Karpas-422 (cell line): Measurements from ENCODE around the gene ASPSCR1. TPM values are rescaled to one million over a fixed set of nuclear protein-coding genes. Genes with fewer than 3 reads are reported as not detected.

Source experiments
- DNase-seq: peaks from one replicate; pipeline ENCODE4 v3.0.0-alpha.2; 2015
- H2AFZ ChIP-seq: fragments of 200-600 bp; sonication (generic); 2 replicates; pipeline ENCODE4 v1.6.1; 2014; ENCODE audit warnings: antibody characterized with exemption, low read length, mixed read lengths
- H3K27ac ChIP-seq: fragments of 200-600 bp; sonication (generic); 2 replicates; pipeline ENCODE4 v1.5.1; 2014; ENCODE audit warnings: mild to moderate bottlenecking, low read length, moderate library complexity
- H3K27me3 ChIP-seq: fragments of 200-600 bp; sonication (generic); 2 replicates; pipeline ENCODE4 v1.6.1; 2014; ENCODE audit warnings: low read length, mixed read lengths
- H3K36me3 ChIP-seq: fragments of 200-600 bp; sonication (generic); 2 replicates; pipeline ENCODE4 v1.6.1; 2014; ENCODE audit warnings: low read length, mixed read lengths; ENCODE audit not compliant: insufficient read depth
- H3K4me1 ChIP-seq: fragments of 200-600 bp; sonication (generic); 2 replicates; pipeline ENCODE4 v1.6.1; 2014; ENCODE audit warnings: mild to moderate bottlenecking, low read length, mixed read lengths
- H3K4me2 ChIP-seq: fragments of 200-600 bp; sonication (generic); 2 replicates; pipeline ENCODE4 v1.6.1; 2014; ENCODE audit warnings: low read length, low read depth, mild to moderate bottlenecking; ENCODE audit not compliant: poor library complexity, severe bottlenecking
- H3K4me3 ChIP-seq: fragments of 200-600 bp; sonication (generic); 2 replicates; pipeline ENCODE4 v1.5.1; 2014; ENCODE audit warnings: mild to moderate bottlenecking, antibody characterized with exemption, low read length, mixed read lengths
- H3K79me2 ChIP-seq: fragments of 200-600 bp; sonication (generic); 2 replicates; pipeline ENCODE4 v1.6.1; 2014; ENCODE audit warnings: mild to moderate bottlenecking, low read length, mixed read lengths
- H3K9ac ChIP-seq: fragments of 200-600 bp; sonication (generic); 2 replicates; pipeline ENCODE4 v1.6.0; 2014; ENCODE audit warnings: low read length
- H3K9me2 ChIP-seq: fragments of 200-600 bp; sonication (generic), shearing (Covaris generic); replicated peaks from 2 replicates; pipeline ENCODE4 v1.6.0; 2014; ENCODE audit warnings: mild to moderate bottlenecking, low read length, moderate library complexity; ENCODE audit not compliant: insufficient read depth
- H3K9me3 ChIP-seq: fragments of 300-700, 200-600 bp; sonication (generic); 2 replicates; pipeline ENCODE4 v1.6.1; 2014; ENCODE audit warnings: low read length, mixed read lengths
- H4K20me1 ChIP-seq: fragments of 200-600 bp; sonication (generic); 2 replicates; pipeline ENCODE4 v1.6.1; 2014; ENCODE audit warnings: mild to moderate bottlenecking, antibody characterized with exemption, low read length, low read depth; ENCODE audit not compliant: insufficient read depth
- total RNA-seq: library from RNA; depleted of rRNA; stranded (reverse); fragments of >200 nt; shearing (Covaris generic); gene quantifications from 2 replicates; pipeline ENCODE4 v1.2.3, GENCODE V29; 2014; ENCODE audit warnings: low replicate concordance

Gene ASPSCR1
- total RNA-seq, 1 experiment from 2014 or later, result 38.7 TPM

DNA sequence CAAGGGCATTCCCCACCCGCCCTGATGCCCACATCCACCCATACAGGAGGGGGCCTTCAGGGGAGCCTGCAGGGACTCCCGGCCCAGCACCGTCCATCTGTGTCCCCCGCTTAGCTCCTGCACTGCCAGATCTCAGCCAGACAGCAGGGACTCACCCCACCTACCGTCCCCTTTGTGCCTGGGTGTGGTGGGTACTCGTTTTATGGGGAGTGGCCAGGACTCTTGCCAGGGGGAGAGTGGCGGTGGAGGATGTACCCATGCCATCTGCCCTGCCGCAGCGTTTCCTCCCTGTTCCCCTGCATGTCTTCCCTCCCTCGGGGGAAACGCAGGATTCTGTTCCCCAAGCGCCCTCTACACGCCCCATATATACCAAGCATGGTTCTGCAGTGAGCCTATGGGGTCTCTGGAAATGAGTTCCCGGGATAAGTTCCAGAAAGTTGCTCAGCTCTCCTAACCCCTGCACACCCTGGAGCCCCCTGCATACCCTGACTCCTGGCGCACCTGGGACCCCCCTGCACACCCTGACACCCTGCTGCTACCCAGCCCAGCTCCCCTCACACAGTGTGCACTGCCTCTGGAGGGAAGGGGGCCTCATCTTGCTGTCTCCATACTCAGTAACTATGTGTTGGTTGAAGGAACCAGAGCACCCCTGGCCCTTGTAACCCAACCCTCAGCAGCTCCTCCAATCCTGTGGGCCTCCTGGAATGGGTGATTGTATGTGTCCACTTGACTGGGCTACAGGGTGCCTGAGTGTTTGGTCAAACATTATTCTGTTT, 45.7 kb upstream of the ASPSCR1 start:
- no peak overlapping the region for H2AFZ ChIP-seq
- H3K27ac ChIP-seq, result no peak overlapping the region
- peaks cover 4% of the 10 kb centered on the region for H3K79me2 ChIP-seq
- H3K9me2 ChIP-seq, result no peaks in the 10 kb centered on the region
- no peak overlapping the region for H3K9ac ChIP-seq
- H3K4me1 ChIP-seq, result peaks cover 8% of the 10 kb centered on the region
- H3K9me3 ChIP-seq, result no peaks in the 10 kb centered on the region
- H3K4me3 ChIP-seq, result no peak overlapping the region
- H3K36me3 ChIP-seq, result no peaks in the 10 kb centered on the region
- H4K20me1 ChIP-seq, result no peaks in the 10 kb centered on the region
- DNase-seq, result no peak
- no peaks in the 10 kb centered on the region for H3K27me3 ChIP-seq
- no peak overlapping the region for H3K4me2 ChIP-seq

DNA sequence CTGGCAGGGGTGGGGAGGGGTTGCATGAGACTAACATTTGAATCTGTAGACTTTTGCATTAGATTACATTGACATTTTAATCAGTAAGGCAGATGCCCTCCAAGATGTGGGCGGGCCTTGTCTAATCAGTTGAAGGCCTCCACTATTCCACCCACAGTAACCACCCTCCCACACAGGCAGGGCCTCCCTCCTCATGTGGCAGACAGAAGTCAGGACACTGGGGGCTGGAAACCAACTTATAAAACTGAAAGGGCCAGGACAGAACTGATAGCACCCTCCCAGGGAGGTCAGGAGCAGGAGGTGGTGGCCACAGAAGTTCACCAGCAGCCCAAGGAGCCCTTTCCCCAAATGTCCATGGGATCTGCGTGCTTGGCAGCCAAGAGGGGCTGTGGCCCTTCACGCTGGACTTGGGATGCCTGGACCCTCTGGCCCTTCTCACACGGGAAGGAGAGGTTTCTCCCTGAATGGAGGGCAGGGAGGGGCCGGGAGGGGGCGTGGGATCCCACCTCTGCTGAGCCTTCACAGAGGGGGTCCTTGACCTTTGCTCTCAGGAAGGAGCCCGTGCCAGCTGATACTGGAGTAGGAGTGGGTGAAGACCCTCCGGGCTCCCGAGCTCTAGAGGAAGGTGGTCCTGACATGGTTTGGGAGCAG, 45.0 kb upstream of the ASPSCR1 start:
- H3K27ac ChIP-seq, result no peak overlapping the region
- no peaks in the 10 kb centered on the region for H3K36me3 ChIP-seq
- H3K79me2 ChIP-seq, result no peaks in the 10 kb centered on the region
- no peaks in the 10 kb centered on the region for H3K9me3 ChIP-seq
- H3K27me3 ChIP-seq, result no peaks in the 10 kb centered on the region
- no peak overlapping the region for H3K9ac ChIP-seq
- H4K20me1 ChIP-seq, result no peaks in the 10 kb centered on the region
- H3K9me2 ChIP-seq, result no peaks in the 10 kb centered on the region
- H2AFZ ChIP-seq, result no peak overlapping the region
- H3K4me1 ChIP-seq, result peaks cover 8% of the 10 kb centered on the region
- no peak overlapping the region for H3K4me2 ChIP-seq
- H3K4me3 ChIP-seq, result no peak overlapping the region
- no peak for DNase-seq

DNA sequence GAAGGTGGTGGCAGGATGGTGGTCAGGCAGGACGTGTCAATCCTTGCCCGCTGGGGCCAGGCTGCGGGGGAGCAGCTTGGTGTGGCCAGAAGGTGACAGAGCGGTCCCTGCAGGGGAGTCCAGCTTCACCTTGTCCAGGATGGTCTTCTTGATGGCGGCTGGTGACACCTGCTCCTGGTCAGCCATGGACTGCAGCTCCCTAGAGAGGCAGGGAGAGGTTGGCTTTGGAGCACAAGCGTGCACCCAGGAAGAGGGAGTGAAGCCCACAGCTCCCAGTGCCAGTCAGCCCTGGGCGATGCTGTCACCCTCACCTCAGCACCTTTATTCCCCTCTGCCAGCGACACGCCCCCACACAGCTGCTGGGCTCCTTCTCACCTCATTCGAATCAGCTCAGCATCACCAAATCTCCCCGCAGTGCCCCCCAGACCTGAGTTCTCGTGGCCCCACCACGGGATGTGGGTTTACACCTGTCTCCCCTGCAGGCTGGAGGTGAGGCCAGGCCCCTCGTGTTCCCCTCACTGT, 44.2 kb upstream of the ASPSCR1 start:
- no peaks in the 10 kb centered on the region for H3K9me3 ChIP-seq
- no peak overlapping the region for H2AFZ ChIP-seq
- no peak overlapping the region for H3K4me3 ChIP-seq
- H3K79me2 ChIP-seq, result no peaks in the 10 kb centered on the region
- no peak overlapping the region for H3K9ac ChIP-seq
- DNase-seq, result no peak
- H3K36me3 ChIP-seq, result no peaks in the 10 kb centered on the region
- H3K27ac ChIP-seq, result no peak overlapping the region
- H3K4me2 ChIP-seq, result no peak overlapping the region
- H3K9me2 ChIP-seq, result no peaks in the 10 kb centered on the region
- H3K27me3 ChIP-seq, result no peaks in the 10 kb centered on the region
- H4K20me1 ChIP-seq, result no peaks in the 10 kb centered on the region
- peaks cover 5% of the 10 kb centered on the region for H3K4me1 ChIP-seq

DNA sequence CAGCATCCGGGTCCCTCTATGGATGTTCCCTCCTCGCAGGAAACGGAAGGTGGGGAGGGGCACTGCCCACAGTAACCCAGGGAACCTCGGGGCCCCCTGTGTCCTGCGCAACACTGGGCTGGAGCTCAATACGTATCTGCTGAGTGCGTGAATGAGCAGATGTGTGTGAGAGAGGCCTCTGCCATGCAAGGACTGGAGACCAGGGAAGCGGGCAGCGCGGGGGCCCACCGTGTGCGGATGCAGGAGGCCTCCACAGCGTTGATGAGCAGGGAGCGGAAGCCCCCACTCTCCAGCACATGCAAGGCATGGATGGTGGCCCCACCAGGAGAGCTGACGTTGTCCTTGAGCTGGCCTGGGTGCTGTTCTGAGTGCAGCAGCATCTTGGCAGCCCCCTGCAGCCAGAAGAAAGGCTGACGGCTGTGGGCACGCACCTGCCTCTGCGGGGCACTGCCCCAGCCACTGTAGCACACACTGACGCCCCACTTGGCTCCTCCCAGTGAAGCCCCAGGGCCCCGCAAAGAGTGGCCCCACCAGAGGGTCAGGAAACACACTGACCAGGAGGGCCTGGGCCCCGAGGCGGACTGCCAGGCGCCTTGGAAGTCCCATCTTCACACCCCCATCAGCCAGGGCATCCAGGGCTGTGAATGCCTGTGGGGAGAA, 43.2 kb upstream of the ASPSCR1 start:
- H3K27me3 ChIP-seq, result no peaks in the 10 kb centered on the region

DNA sequence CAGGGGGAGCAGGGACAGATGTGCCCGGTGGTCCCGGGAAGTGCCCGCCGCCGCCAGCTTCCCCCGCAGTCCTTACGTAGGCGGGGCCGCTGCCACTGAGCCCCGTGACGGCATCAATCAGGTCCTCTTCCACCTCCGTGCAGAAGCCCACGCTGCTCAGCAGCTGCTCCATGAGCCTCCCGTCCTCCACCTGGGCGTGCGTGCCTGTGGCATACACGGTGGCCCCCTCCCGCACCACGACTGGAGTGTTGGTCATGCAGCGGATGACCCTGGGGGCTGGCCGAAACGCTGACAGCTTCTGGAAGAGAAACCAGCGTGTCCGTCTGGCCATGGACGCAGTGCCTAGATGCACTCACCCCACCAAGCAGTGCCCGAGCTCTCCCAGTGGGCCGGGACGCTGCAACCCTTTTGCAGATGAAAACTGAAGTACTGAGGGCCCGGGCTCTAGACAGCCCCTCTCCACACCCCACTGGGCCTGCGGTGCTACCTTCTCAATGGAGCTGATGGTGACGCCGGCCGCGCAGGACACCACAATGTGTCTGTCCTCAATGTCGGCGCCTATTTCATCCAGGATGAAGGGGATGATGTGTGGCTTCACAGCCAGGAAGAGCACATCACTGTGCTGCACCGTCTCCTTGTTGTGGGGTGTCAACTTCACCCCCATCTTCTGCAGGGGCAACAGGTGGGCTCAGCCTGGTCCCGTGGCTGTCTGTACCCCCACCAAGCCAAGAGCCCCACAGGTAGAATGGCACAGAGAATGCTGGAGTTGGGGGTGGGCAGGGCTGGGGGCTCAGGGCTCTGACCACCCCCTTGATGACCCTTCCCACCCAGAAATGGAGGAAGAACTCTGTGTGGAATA, 42.4 kb upstream of the ASPSCR1 start:
- Histone ChIP-seq H3K27ac (no peak overlapping the region), H3K4me1 (no peaks in the 10 kb centered on the region), H3K27me3 (no peaks in the 10 kb centered on the region), H3K4me3 (no peak overlapping the region), H3K9ac (no peak overlapping the region), H3K36me3 (no peaks in the 10 kb centered on the region), H3K9me3 (no peaks in the 10 kb centered on the region), H3K79me2 (no peaks in the 10 kb centered on the region), H2AFZ (no peak overlapping the region), H3K4me2 (no peak overlapping the region), H3K9me2 (no peaks in the 10 kb centered on the region), H4K20me1 (no peaks in the 10 kb centered on the region)
- DNase-seq, result no peak

More for the DNA sequence above, 43.2 kb upstream of the ASPSCR1 start:
- Histone ChIP-seq H3K36me3 (no peaks in the 10 kb centered on the region), H3K9me2 (no peaks in the 10 kb centered on the region), H3K4me2 (no peak overlapping the region), H3K4me1 (no peaks in the 10 kb centered on the region), H3K27ac (no peak overlapping the region), H4K20me1 (no peaks in the 10 kb centered on the region), H2AFZ (no peak overlapping the region), H3K79me2 (no peaks in the 10 kb centered on the region), H3K9ac (no peak overlapping the region), H3K4me3 (no peak overlapping the region), H3K9me3 (no peaks in the 10 kb centered on the region)
- no peak for DNase-seq

DNA sequence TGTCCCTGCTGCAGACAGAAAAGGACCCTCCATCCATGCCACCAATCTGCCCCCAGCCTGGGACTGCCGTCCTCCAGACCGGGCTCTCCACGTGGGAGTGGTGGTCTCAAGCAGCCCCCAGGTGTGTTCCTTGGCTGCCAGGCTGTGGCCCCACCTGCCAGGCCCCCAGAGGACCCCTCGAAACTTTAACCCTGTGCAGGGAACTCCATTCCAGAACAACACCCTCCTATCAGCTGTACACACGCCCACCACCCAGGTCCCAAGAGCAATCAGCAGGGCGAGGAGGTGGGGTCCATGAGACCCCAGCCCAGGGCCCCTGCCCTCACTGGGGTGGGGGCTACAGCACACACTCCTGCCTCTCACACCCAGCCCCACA, 41.7 kb upstream of the ASPSCR1 start:
- no peak overlapping the region for H3K4me2 ChIP-seq
- no peaks in the 10 kb centered on the region for H3K9me3 ChIP-seq
- H3K9me2 ChIP-seq, result no peaks in the 10 kb centered on the region
- H3K9ac ChIP-seq, result no peak overlapping the region
- no peaks in the 10 kb centered on the region for H3K36me3 ChIP-seq
- H3K79me2 ChIP-seq, result no peaks in the 10 kb centered on the region
- H4K20me1 ChIP-seq, result no peaks in the 10 kb centered on the region
- no peaks in the 10 kb centered on the region for H3K27me3 ChIP-seq
- no peaks in the 10 kb centered on the region for H3K4me1 ChIP-seq
- H3K4me3 ChIP-seq, result no peak overlapping the region
- DNase-seq, result no peak
- H2AFZ ChIP-seq, result no peak overlapping the region
- H3K27ac ChIP-seq, result no peak overlapping the region

DNA sequence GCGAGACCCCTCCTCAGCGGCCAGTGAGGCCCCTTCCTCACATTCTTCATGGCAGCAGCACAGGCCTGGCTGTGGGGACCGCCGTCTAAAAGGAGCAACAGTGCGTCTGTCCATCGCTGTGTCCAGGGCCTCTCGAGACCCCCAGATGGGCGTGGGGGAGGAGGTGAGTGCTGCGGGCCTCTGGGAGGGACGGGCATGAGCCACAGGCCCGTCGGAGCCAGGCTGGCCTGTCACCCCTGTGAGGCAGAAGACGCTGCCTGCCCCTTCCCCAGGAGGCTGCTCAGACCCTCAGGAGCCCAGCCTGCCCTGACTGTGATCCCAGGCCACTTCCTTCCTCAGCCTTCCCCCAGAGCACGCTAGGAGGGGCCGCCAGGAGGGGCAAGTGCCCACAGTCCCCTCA, 38.2 kb upstream of the ASPSCR1 start:
- no peaks in the 10 kb centered on the region for H4K20me1 ChIP-seq
- no peaks in the 10 kb centered on the region for H3K27me3 ChIP-seq
- no peaks in the 10 kb centered on the region for H3K9me2 ChIP-seq
- H3K9me3 ChIP-seq, result no peaks in the 10 kb centered on the region
- no peaks in the 10 kb centered on the region for H3K79me2 ChIP-seq
- no peak for DNase-seq
- H2AFZ ChIP-seq, result no peak overlapping the region
- no peak overlapping the region for H3K9ac ChIP-seq
- no peaks in the 10 kb centered on the region for H3K36me3 ChIP-seq
- H3K27ac ChIP-seq, result no peak overlapping the region
- H3K4me1 ChIP-seq, result peaks cover 11% of the 10 kb centered on the region
- no peak overlapping the region for H3K4me2 ChIP-seq
- no peak overlapping the region for H3K4me3 ChIP-seq
